Activated CD8-positive, alpha-beta memory T cell treated with anti-CD3 and anti-CD28 coated beads for 4 hours (primary cell): ENCODE data around the gene GPR149.
"Not testable (repeated sequence)": the region's sequence is repeated elsewhere in the genome, so short reads cannot be mapped to it uniquely, and the experiment has no call there.

Experiments used
- DNase-seq, 2 donors: peaks; one replicate each; pipeline ENCODE4 v3.0.0-alpha.2; 2020; ENCODE audit warnings: low read depth in 2 of 2

Gene GPR149, protein sequence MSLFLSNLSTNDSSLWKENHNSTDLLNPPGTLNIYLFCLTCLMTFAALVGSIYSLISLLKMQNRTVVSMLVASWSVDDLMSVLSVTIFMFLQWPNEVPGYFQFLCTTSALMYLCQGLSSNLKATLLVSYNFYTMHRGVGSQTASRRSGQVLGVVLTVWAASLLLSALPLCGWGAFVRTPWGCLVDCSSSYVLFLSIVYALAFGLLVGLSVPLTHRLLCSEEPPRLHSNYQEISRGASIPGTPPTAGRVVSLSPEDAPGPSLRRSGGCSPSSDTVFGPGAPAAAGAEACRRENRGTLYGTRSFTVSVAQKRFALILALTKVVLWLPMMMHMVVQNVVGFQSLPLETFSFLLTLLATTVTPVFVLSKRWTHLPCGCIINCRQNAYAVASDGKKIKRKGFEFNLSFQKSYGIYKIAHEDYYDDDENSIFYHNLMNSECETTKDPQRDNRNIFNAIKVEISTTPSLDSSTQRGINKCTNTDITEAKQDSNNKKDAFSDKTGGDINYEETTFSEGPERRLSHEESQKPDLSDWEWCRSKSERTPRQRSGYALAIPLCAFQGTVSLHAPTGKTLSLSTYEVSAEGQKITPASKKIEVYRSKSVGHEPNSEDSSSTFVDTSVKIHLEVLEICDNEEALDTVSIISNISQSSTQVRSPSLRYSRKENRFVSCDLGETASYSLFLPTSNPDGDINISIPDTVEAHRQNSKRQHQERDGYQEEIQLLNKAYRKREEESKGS

DNA sequence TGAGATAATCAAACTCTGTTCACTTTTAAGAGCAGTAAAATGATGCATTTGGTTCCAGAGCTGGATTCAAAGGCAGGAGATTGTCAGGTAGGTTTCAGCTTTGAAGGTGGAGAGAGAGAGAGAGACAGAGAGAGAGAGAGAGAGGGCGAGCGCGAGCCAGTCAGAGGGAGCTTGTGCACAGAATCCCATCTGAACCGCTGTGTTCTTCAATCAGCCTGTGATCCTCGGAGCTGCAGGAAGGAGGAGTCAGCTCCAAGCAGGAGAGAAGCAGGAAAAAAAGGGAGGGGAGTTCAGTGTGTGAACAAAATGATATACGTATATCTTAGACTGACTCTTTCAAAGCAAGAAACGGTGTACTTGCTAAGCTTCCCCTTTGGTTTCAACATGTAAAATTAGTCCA, at the start of gene GPR149:
TSS of gene GPR149 (minus strand) at position 177 of the 400 bp plus-strand sequence. CDS start 575 bp downstream, outside the sequence.
- DNase-seq = no peak

DNA sequence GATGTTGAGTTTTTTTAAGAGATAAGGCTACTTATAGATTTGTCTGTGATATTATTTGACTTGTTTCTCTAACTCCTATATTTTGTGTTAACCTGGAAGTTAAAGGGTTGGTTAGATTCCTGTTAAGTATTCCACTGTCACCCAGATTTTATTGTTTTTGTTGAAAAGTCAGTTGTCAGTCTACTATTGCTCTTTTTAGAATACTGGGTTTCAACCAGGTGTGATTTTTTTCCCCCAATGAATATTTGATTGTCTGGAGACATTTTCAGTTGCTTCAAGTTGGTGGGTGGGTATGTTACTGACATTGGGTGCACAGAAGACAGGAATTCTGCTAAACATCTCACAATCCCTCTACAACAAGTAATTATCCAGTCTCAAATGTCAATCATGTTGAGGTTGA, 43.8 kb upstream of the GPR149 start:
- DNase-seq = no peak

- DNase-seq = no peak
Measured at GRCh38 chr3:154469585-154469984, 39.6 kb upstream of the GPR149 start.

GRCh38 chr3:154464440-154465190, 34.6 kb upstream of the GPR149 start:
- DNase-seq = no peak

GRCh38 chr3:154458560-154458959, 28.6 kb upstream of the GPR149 start:
- no peak for DNase-seq

GRCh38 chr3:154439081-154439480, 9.1 kb upstream of the GPR149 start:
- not testable (repeated sequence) for DNase-seq

GRCh38 chr3:154431043-154431442, 1.1 kb upstream of the GPR149 start:
- DNase-seq = no peak

GRCh38 chr3:154428286-154429206, 1.4 kb downstream of the GPR149 start:
- no peak for DNase-seq

DNA sequence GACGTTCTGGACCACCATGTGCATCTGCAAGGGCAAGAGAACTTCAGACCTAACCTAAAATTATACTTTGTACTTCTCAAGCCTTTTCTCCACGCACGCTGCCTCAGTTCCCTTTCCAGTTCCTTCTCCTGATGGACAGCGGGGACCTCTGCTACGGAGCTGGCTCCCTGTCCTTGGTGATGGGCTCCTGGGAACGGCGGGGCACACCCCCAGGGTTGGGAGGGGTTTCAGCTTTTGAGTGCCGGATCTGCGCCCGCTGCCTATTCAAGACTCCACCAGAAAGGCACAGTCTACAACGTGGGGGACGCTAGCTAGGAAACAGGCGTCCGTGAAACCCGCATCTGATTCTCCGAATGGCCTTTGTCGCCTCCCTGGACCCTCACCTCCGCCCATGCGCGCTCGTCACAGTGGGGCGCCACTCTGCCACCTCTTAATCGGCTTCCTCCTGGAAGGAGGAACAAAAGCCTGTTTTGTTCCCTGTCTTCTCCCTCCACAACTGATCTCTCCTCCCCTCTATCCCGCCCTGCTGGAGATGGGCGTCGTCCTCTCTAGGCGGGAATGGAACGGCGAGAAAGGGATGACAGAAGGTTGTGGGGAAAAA, 2.2 kb downstream of the GPR149 start:
- no peak for DNase-seq

DNA sequence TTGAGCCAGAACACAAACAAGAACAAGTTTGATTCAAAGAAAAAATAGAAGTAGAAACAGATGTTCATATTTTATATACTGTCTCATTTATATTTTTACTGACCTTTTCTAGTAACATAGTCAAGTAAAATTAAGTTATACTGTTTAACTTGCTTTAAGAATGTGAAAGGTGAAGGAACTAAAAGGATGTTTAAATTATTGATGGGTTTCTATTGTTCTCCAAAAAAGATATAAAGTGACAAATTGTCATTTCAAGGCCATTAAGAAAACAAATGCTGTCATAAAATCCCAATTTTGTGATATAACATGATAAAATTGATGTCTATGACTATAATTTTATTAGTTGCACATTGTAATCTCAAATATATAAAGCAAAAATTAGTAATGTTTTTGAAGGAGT, 7.3 kb downstream of the GPR149 start:
- no peak for DNase-seq

GRCh38 chr3:154421083-154421482, 8.9 kb downstream of the GPR149 start:
- DNase-seq = no peak

- no peak for DNase-seq
Measured at GRCh38 chr3:154398084-154398967, 31.7 kb downstream of the GPR149 start.

- DNase-seq = no peak
Measured at GRCh38 chr3:154389861-154390260, 40.1 kb downstream of the GPR149 start.

DNA sequence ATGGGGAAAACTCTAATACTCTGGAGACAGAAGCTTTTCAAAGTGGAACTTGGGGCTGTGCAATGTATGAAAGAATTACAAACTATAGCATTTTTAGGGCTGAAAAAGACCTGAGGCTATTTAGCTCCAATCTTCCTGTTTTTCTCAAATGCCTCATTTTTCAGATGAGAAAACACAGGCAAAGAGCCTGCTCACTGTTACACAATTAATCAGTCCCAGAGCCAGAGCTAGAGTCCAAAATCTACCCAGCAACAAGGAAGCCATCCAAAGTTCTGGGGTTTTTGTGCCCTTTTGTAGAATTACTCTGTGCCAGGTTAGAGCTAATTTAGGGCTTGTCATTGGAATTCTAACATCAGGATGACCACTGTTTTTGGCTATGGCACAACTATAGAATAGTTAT, 45.5 kb downstream of the GPR149 start:
- DNase-seq = no peak

GRCh38 chr3:154378311-154378710, 51.7 kb downstream of the GPR149 start:
- no peak for DNase-seq

DNA sequence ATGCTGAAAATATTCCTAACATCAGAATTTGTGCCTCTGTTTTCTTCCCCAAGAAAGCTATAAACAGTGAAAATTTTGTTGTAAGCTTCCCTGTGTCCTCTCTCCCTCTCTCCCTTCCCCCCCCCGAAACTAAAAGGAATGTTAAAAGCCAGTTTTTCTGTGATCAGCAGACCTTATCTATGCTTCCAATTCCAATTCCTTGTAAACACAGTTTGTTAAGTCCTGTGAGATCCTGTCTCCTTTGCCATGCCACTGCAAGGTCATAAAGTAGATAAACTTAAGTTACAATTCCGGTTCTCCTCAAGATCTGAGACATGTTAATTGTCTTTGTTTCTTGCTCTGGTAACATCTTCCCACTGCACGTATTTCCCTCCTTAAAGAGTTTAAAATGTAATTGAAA, 62.8 kb downstream of the GPR149 start:
- DNase-seq = no peak

DNA sequence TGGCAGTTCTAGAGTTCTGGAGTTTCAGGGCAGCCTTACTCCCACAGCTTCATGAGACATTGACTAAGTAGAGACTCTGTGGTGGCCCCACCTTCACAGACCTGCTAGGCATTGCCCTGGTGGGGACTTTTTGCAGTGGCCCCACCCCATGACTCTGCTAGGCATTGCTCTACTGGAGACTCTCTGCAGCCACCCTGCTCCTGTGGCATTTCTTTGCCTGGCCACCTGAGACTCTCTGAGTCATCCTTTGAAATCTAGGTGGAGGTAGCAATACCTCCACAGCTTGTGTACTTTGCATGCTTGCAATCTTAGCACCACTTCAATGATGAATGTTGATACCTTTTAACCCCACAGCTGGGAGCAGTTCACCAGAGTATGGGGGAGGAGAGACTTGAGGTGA, 65.1 kb downstream of the GPR149 start:
- no peak for DNase-seq

DNA sequence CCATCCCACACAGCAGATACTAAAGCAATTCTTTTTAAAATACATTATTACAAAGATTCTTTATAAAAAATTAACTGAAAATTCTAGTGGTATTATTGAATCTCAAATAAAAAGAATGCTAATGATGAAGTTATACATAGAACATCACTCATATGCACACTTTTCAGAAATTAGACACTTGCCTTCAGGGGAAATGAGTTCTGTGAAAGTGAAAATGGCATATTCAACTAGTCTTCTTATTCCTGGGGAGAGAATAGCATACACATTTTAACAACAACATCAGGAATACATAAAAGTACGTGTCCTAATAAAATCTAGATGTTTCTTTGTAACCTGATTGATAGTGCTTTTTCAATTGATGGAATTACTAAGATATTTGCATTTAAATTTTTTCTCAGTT, 68.9 kb downstream of the GPR149 start:
- no peak for DNase-seq

DNA sequence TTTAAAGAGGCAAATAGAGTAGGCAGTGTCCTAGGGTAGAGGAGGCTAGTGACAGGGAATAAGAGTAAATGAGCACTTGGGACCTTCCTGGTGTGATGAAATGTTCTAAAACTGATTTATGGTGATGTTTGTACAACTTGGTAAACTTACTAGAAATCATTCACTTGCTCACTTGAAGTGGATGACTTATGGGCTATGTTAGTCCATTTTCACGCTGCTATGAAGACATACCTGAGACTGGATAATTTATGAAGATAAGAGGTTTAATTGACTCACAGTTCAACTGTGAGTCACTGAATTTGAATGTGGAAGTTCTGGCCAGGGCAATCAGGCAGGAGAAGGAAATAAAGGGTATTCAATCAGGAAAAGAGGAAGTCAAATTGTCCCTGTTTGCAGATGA, 74.0 kb downstream of the GPR149 start:
- no peak for DNase-seq

GRCh38 chr3:154349223-154349622, 80.8 kb downstream of the GPR149 start:
- no peak for DNase-seq
